Activated naive CD4-positive, alpha-beta T cell treated with anti-CD3 and anti-CD28 coated beads, Interleukin-2, amount 10 ng/mL, durations not matched to agents 7 days and 5 days (primary cell): Measurements from ENCODE around the gene TNP2.
A peak's percentile ranks its signal among the peaks of the same experiment; 100 is the strongest.
"Not testable (repeated sequence)": the region's sequence is repeated elsewhere in the genome, so short reads cannot be mapped to it uniquely, and the experiment has no call there.

Experiments
- CTCF ChIA-PET: fragments of 350-600 bp; sonication (Branson Sonifier 250); formaldehyde crosslinking; loops from one replicate; lab custom pipeline; 2021; ENCODE audit warnings: antibody characterized with exemption; lab: Charles Lee
- DNase-seq: peaks from one replicate; pipeline ENCODE4 v3.0.0-alpha.2; 2020
- H3K27ac Mint-ChIP-seq: one replicate; pipeline ENCODE4 v1.8.0; 2021; ENCODE audit warnings: mild to moderate bottlenecking, moderate library complexity, mixed read lengths
- H3K27me3 Mint-ChIP-seq: one replicate; pipeline ENCODE4 v1.8.0; 2021; ENCODE audit warnings: mild to moderate bottlenecking, mixed read lengths
- H3K36me3 Mint-ChIP-seq: one replicate; pipeline ENCODE4 v1.8.0; 2021; ENCODE audit warnings: mixed read lengths
- H3K4me1 Mint-ChIP-seq: one replicate; pipeline ENCODE4 v1.8.0; 2021; ENCODE audit warnings: mixed read lengths
- H3K4me3 Mint-ChIP-seq: one replicate; pipeline ENCODE4 v1.8.0; 2021; ENCODE audit warnings: mild to moderate bottlenecking, moderate library complexity, mixed read lengths
- H3K9me3 Mint-ChIP-seq: one replicate; pipeline ENCODE4 v1.8.0; 2021; ENCODE audit warnings: mixed read lengths

The TNP2 gene

GRCh38 chr16:11307639-11308492 lies 38.7 kb upstream of the TNP2 start:
- no peak for DNase-seq
- no peaks in the 10 kb centered on the region for H3K9me3 Mint-ChIP-seq
- H3K4me3 Mint-ChIP-seq = no peak overlapping the region
- CTCF ChIA-PET = interaction anchor here (1.0 to 1.1 kb wide), 2 partner anchors 9 to 11 kb away, joined by 3 read pairs; no protein-coding TSS in a partner anchor
- H3K27ac Mint-ChIP-seq = peak overlapping the region; percentile 60
- peaks cover 12% of the 10 kb centered on the region for H3K27me3 Mint-ChIP-seq
- peaks cover 71% of the 10 kb centered on the region for H3K4me1 Mint-ChIP-seq
- peaks cover 2% of the 10 kb centered on the region for H3K36me3 Mint-ChIP-seq

DNA sequence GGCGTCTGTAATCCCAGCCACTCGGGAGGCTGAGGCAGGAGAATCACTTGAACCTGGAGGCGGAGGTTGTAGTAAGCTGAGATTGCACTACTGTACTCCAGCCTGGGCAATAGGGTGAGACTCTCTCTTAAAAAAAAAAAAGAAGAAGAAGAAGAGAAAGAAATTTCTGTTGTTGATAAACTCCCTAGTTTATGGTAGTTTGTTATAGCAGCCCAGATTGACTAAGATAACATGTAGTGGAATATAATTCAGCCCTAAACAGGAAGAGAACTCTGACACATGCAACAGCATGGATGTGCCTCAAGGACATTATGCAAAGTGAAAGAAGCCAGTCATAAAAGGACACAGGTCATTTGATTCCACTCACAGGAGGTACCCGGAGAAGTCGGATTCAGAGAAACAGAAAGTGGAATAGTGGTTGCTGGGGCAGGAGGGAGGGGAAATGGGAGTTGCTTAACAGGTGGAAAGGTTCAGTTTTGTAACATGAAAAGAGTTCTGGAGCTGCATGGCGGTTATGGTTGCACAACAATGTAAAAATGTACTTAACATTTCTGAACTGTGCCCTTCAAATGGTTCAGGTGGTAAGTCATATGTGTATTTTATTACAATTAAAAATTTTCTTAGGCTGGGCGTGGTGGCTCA lies 38.0 kb upstream of the TNP2 start:
- Mint-ChIP-seq H3K27ac (peak overlapping the region; percentile 22), H3K27me3 (peaks cover 12% of the 10 kb centered on the region), H3K36me3 (peaks cover 1% of the 10 kb centered on the region), H3K4me3 (no peak overlapping the region), H3K9me3 (no peaks in the 10 kb centered on the region), H3K4me1 (peaks cover 69% of the 10 kb centered on the region)
- DNase-seq = no peak
- CTCF ChIA-PET = interaction anchor here (1.0 to 1.1 kb wide), 2 partner anchors 9 to 10 kb away, joined by 3 read pairs; no protein-coding TSS in a partner anchor

- peaks cover 12% of the 10 kb centered on the region for H3K27me3 Mint-ChIP-seq
- no peak overlapping the region for H3K27ac Mint-ChIP-seq
- no peaks in the 10 kb centered on the region for H3K9me3 Mint-ChIP-seq
- no peak overlapping the region for H3K4me3 Mint-ChIP-seq
- no peak for DNase-seq
- H3K4me1 Mint-ChIP-seq = peaks cover 67% of the 10 kb centered on the region
- peaks cover 1% of the 10 kb centered on the region for H3K36me3 Mint-ChIP-seq
- CTCF ChIA-PET = no interaction called here
Measured at GRCh38 chr16:11306381-11306780, 37.3 kb upstream of the TNP2 start.

DNA sequence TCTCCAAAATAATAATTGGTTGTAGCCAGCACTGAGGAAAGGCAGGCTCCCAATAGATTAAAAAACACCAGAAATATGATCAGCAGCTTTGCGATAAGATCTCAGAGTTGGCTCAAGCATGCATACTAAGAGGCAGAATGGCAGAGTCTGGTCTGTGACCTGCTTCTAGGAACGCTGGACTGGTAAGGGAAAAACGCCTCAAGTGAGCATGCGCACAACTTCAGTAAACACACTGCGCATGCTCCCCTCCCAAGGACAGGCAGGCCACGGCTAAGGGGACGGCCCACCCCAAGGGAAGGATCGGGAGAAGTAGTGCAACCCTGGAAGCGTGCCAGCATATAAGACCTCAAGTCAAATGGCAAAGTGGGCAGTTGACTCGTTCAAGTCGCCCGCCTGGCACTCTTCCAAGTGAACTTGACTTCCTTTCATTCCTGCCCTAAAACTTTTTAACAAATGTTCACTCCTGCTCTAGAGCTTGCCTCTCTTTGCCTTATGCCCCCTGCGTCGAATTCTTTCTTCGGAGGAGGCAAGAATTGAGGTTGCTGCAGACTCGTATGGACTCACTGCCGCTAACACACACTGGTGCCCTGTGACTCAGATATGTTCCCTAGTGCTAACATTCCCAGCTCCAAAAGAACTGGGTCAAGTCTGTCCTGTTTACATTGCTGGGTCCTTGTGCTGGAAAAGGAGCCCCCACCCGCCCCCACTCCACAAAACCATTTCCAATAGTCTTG lies 34.4 kb upstream of the TNP2 start:
- CTCF ChIA-PET = no interaction called here

GRCh38 chr16:11302977-11303376 lies 33.9 kb upstream of the TNP2 start:
- Mint-ChIP-seq H3K4me1 (peaks cover 65% of the 10 kb centered on the region), H3K4me3 (no peak overlapping the region), H3K27ac (no peak overlapping the region), H3K36me3 (no peaks in the 10 kb centered on the region), H3K9me3 (no peaks in the 10 kb centered on the region), H3K27me3 (peaks cover 12% of the 10 kb centered on the region)
- no peak for DNase-seq
- CTCF ChIA-PET = no interaction called here

More for the DNA sequence above, 34.4 kb upstream of the TNP2 start:
- no peaks in the 10 kb centered on the region for H3K36me3 Mint-ChIP-seq
- no peaks in the 10 kb centered on the region for H3K9me3 Mint-ChIP-seq
- DNase-seq = no peak
- H3K4me1 Mint-ChIP-seq = peaks cover 65% of the 10 kb centered on the region
- peaks cover 12% of the 10 kb centered on the region for H3K27me3 Mint-ChIP-seq
- H3K27ac Mint-ChIP-seq = no peak overlapping the region
- no peak overlapping the region for H3K4me3 Mint-ChIP-seq

GRCh38 chr16:11301645-11302501 lies 32.7 kb upstream of the TNP2 start:
- Mint-ChIP-seq H3K27ac (peak overlapping the region; percentile 13), H3K4me1 (peaks cover 67% of the 10 kb centered on the region)

GRCh38 chr16:11300560-11300892 lies 31.4 kb upstream of the TNP2 start:
- H3K4me1 Mint-ChIP-seq = peaks cover 67% of the 10 kb centered on the region
- H3K36me3 Mint-ChIP-seq = no peaks in the 10 kb centered on the region
- no peak overlapping the region for H3K27ac Mint-ChIP-seq
- H3K9me3 Mint-ChIP-seq = no peaks in the 10 kb centered on the region
- H3K4me3 Mint-ChIP-seq = no peak overlapping the region
- peaks cover 12% of the 10 kb centered on the region for H3K27me3 Mint-ChIP-seq
- CTCF ChIA-PET = no interaction called here
- DNase-seq = no peak

More at GRCh38 chr16:11301645-11302501, 32.7 kb upstream of the TNP2 start:
- H3K27me3 Mint-ChIP-seq = peaks cover 12% of the 10 kb centered on the region
- H3K36me3 Mint-ChIP-seq = no peaks in the 10 kb centered on the region
- CTCF ChIA-PET = no interaction called here
- no peak for DNase-seq
- no peaks in the 10 kb centered on the region for H3K9me3 Mint-ChIP-seq
- H3K4me3 Mint-ChIP-seq = no peak overlapping the region

- no peaks in the 10 kb centered on the region for H3K36me3 Mint-ChIP-seq
- DNase-seq = no peak
- no peak overlapping the region for H3K4me3 Mint-ChIP-seq
- CTCF ChIA-PET = no interaction called here
- peaks cover 10% of the 10 kb centered on the region for H3K27me3 Mint-ChIP-seq
- peaks cover 72% of the 10 kb centered on the region for H3K4me1 Mint-ChIP-seq
- H3K9me3 Mint-ChIP-seq = no peaks in the 10 kb centered on the region
- peak overlapping the region; percentile 60 for H3K27ac Mint-ChIP-seq
Measured at GRCh38 chr16:11299865-11300559, 30.9 kb upstream of the TNP2 start.

- peak overlapping the region; percentile 43 for H3K4me3 Mint-ChIP-seq
Measured at GRCh38 chr16:11298950-11299547, 29.9 kb upstream of the TNP2 start.

GRCh38 chr16:11298143-11298900 lies 29.2 kb upstream of the TNP2 start:
- CTCF ChIA-PET = interaction anchor here (0.6 to 1.9 kb wide), 7 partner anchors 9 to 122 kb away, joined by 3 to 9 read pairs (median 4); partner anchors contain the start of gene SOCS1
- Mint-ChIP-seq H3K4me1 (peaks cover 79% of the 10 kb centered on the region), H3K27ac (peak overlapping the region; percentile 84), H3K4me3 (peak overlapping the region; percentile 41), H3K9me3 (no peaks in the 10 kb centered on the region), H3K36me3 (no peaks in the 10 kb centered on the region), H3K27me3 (peaks cover 6% of the 10 kb centered on the region)
- DNase-seq = no peak

More at GRCh38 chr16:11298950-11299547, 29.9 kb upstream of the TNP2 start:
- DNase-seq = peak; percentile 41
- H3K36me3 Mint-ChIP-seq, H3K9me3 Mint-ChIP-seq, H3K27me3 Mint-ChIP-seq: not testable (repeated sequence)
- H3K4me1 Mint-ChIP-seq = peaks cover 72% of the 10 kb centered on the region
- peak overlapping the region; percentile 84 for H3K27ac Mint-ChIP-seq
- CTCF ChIA-PET = interaction anchor here (0.6 to 1.9 kb wide), 5 partner anchors 9 to 122 kb away, joined by 3 to 9 read pairs (median 4); partner anchors contain the start of gene SOCS1

DNA sequence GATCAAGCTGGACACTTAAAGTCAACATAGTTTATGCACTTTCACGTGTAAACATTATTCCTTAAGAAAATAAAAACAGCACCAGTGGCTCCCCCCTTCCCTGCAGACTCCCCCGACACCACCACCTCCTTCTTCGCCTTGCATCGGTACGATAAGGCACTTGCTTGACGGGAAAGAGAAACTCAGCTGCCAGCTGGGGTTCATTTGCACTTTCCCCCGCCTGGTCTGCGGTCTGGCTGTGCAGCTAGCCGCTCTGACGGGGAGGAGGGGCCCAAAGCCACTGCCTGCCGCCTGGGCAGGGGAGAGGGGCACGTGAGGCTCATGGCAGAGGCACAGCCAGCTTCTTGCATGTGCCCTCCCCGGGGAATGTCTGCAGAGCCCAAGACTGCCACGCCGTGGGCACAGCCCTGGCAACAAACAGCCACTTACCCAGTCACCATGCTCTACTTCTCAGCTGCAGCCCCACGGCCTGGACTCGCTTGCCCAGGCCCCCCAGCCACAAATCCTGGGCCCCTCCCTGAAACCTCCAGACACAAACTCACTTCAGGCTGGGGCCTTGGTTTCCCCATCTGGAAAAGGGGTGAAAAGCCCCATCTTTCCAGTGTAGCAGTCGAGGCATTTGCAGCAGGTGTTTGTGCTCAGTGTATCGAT lies 28.5 kb upstream of the TNP2 start:
- peak; percentile 90 for DNase-seq
- Mint-ChIP-seq H3K27me3 (peaks cover 10% of the 10 kb centered on the region), H3K36me3 (peaks cover 3% of the 10 kb centered on the region), H3K4me3 (peak overlapping the region; percentile 43), H3K4me1 (peaks cover 81% of the 10 kb centered on the region), H3K9me3 (no peaks in the 10 kb centered on the region), H3K27ac (peak overlapping the region; percentile 84)
- CTCF ChIA-PET = interaction anchor here (0.9 to 1.9 kb wide), 8 partner anchors 10 to 326 kb away, joined by 3 to 9 read pairs (median 4); partner anchors contain the start of gene SOCS1
